Psoas muscle (tissue), 8 donors: Measurements from ENCODE around the gene PDIA5. TPM values are rescaled to one million over a fixed set of nuclear protein-coding genes. Genes with fewer than 3 reads are reported as not detected.

ENCODE experiments used
- ATAC-seq, 4 donors: fragments of 200-7000 bp; cut with Tn5 transposase; one replicate each; pipeline ENCODE4 v1.9.1; 2020; ENCODE audit warnings: moderate library complexity in 3 of 4, mild to moderate bottlenecking in 2 of 4
- DNase-seq, 2 donors: peaks; one replicate each; pipeline ENCODE4 v3.0.0-alpha.2; 2020
- H3K27ac ChIP-seq: fragments of 200-600 bp; one replicate; pipeline ENCODE4 v1.8.0; 2022
- H3K27me3 ChIP-seq, 3 donors: fragments of 200-600 bp in 1 of 3; one replicate each; pipeline versions ENCODE4 v1.6.1 to v1.8.0; 2013 to 2022; ENCODE audit warnings: low read length in 2 of 3, mild to moderate bottlenecking in 2 of 3, moderate library complexity in 1 of 3; ENCODE audit not compliant: insufficient read depth in 3 of 3
- H3K36me3 ChIP-seq, 2 donors: fragments of 200-600 bp in 1 of 2; one replicate each; pipeline versions ENCODE4 v1.6.1 to v1.8.0; 2013 to 2022; ENCODE audit warnings: low read depth in 1 of 2, mild to moderate bottlenecking in 1 of 2, moderate library complexity in 1 of 2; ENCODE audit not compliant: insufficient read depth in 1 of 2
- H3K4me1 ChIP-seq: fragments of 200-600 bp; one replicate; pipeline ENCODE4 v1.8.0; 2022
- H3K4me3 ChIP-seq: fragments of 200-600 bp; one replicate; pipeline ENCODE4 v1.8.0; 2022; ENCODE audit warnings: mild to moderate bottlenecking
- H3K9me3 ChIP-seq: fragments of 200-600 bp; one replicate; pipeline ENCODE4 v1.8.0; 2022
- CTCF ChIP-seq: fragments of 200-600 bp; IDR thresholded peaks from one replicate; pipeline ENCODE4 v1.8.0; 2022; ENCODE audit warnings: antibody characterized with exemption
- WGBS, 3 donors: extraction: QIAGEN DNeasy Blood & Tissue Kit; methylation state at CpG; one replicate each; pipeline versions ENCODE4 v1.1.6 to v1.1.7; 2013; 5-methylcytosine and 5-hydroxymethylcytosine counted together
- intact Hi-C, 2 donors: fragments of 100-400 bp; cut with DNase I; formaldehyde crosslinking; loops; one replicate each; pipeline versions ENCODE4 v1.11.0 to v1.14.2; 2022
- polyA plus RNA-seq, 3 donors: library from polyadenylated mRNA; stranded (reverse); fragments of 200-250 nt; gene quantifications; one replicate each; pipeline ENCODE4 v1.2.3, GENCODE V29; 2013
- total RNA-seq, 4 donors: library from RNA; stranded (reverse); fragmentation: NEBNext Ultra II Directional in 2 of 4; extraction: Animal tissue kit (Norgen Biotek cat#: 25700) in 2 of 4; gene quantifications; one replicate each; pipeline versions ENCODE4 v1.2.1 to v1.2.4, GENCODE V29; 2021 to 2023
- donor health status: healthy with polysubstance abuse.
- donor health status: DM: no; HTN: no; CAD: no; lungs with moderate emphysema.
- donor health status: Bipolar disorder and iron deficiency.
- donor health status: healthy.
- donor health status: DM: yes; HTN: yes; CAD: no.
- donor health status: DM: no; HTN: no; CAD: no.
- donor health status: DM: no; HTN: no; CAD: no.
- donor health status: DM: yes; HTN: yes; CAD: no.

PDIA5 gene
- total and polyA plus RNA-seq, 7 donors, result 2.9 to 6.4 (median 4.6) TPM

- TF ChIP-seq CTCF, result no peak
- DNase-seq (no peak), ATAC-seq (no peak)
- Histone ChIP-seq H3K27me3 (no peaks in the 10 kb centered on the region), H3K4me3 (no peak overlapping the region), H3K27ac (no peak overlapping the region), H3K4me1 (peaks cover 22% of the 10 kb centered on the region), H3K36me3 (peaks cover 4 to 17% of the 10 kb centered on the region in 2 donors), H3K9me3 (no peaks in the 10 kb centered on the region)
- 74 to 80% (median 79%) methylated on average over 6 of the region's 6 CpGs for WGBS, 3 donors
- intact Hi-C loops, result no loop called here
Observed at GRCh38 chr3:123098426-123099330, 31.9 kb downstream of the PDIA5 start.

GRCh38 chr3:123099331-123100192, 32.7 kb downstream of the PDIA5 start:
- DNase-seq (no peak), ATAC-seq (no peak)
- 85 to 89% (median 87%) methylated on average over 12 of the region's 12 CpGs for WGBS, 3 donors
- Histone ChIP-seq H3K27me3 (no peaks in the 10 kb centered on the region), H3K27ac (no peak overlapping the region), H3K4me3 (no peak overlapping the region), H3K36me3 (peaks cover 4 to 24% of the 10 kb centered on the region in 2 donors), H3K9me3 (no peaks in the 10 kb centered on the region), H3K4me1 (peaks cover 13% of the 10 kb centered on the region)
- TF ChIP-seq CTCF, result no peak
- intact Hi-C loops, result no loop called here

- ATAC-seq, result no peak
- peaks cover 4 to 25% of the 10 kb centered on the region in 2 donors for H3K36me3 ChIP-seq
- 90 to 94% (median 94%) methylated on average over 8 of the region's 8 CpGs for WGBS, 3 donors
- DNase-seq, result no peak
- no peaks in the 10 kb centered on the region for H3K9me3 ChIP-seq
- no peak overlapping the region for H3K27ac ChIP-seq
- intact Hi-C loops, result no loop called here
- H3K4me3 ChIP-seq, result no peak overlapping the region
- TF ChIP-seq CTCF, result no peak
- peaks cover 8% of the 10 kb centered on the region for H3K4me1 ChIP-seq
- H3K27me3 ChIP-seq, result no peaks in the 10 kb centered on the region
Observed at GRCh38 chr3:123100193-123100776, 33.5 kb downstream of the PDIA5 start.

- no peak for DNase-seq
- Histone ChIP-seq H3K27ac (no peak overlapping the region), H3K4me3 (no peak overlapping the region), H3K4me1 (no peaks in the 10 kb centered on the region), H3K27me3 (no peaks in the 10 kb centered on the region), H3K36me3 (peaks cover 4 to 31% of the 10 kb centered on the region in 2 donors), H3K9me3 (no peaks in the 10 kb centered on the region)
- intact Hi-C loops, result no loop called here
- no peak for ATAC-seq
- 95 to 97% (median 96%) methylated on average over 2 of the region's 2 CpGs for WGBS, 3 donors
- no peak for TF ChIP-seq CTCF
Observed at GRCh38 chr3:123102249-123102648, 35.4 kb downstream of the PDIA5 start.
